HL-60 (cell line): ENCODE measurements around the gene NPB.

Source experiments
- DNase-seq, 2 experiments: peaks; one replicate each; pipeline ENCODE4 v3.0.0-alpha.2; 2010 to 2020; ENCODE audit warnings: low read depth in 1 of 2, low spot score in 1 of 2
- H3K27ac ChIP-seq: fragments of 250-450 bp; sonication (Bioruptor Pico); replicated peaks from 2 replicates; pipeline ENCODE4 v1.5.1; 2020; ENCODE audit warnings: mild to moderate bottlenecking, moderate library complexity
- H3K27me3 ChIP-seq: fragments of 250-450 bp; sonication (Bioruptor Pico); 2 replicates; pipeline ENCODE4 v1.5.1; 2021; ENCODE audit warnings: mild to moderate bottlenecking, moderate library complexity; ENCODE audit not compliant: insufficient read depth, poor library complexity, severe bottlenecking
- H3K4me3 ChIP-seq: replicated peaks from 2 replicates; pipeline ENCODE4 v1.5.1; 2011; ENCODE audit warnings: mild to moderate bottlenecking, control low read depth, low read length; ENCODE audit not compliant: insufficient read depth
- CTCF ChIP-seq: IDR thresholded peaks from one replicate; pipeline ENCODE4 v1.5.1; 2011; ENCODE audit warnings: low read length, control low read depth, inconsistent platforms; ENCODE audit not compliant: insufficient read depth
- GABPA ChIP-seq: IDR thresholded peaks from 2 replicates; pipeline ENCODE4 v1.6.1; 2012; ENCODE audit warnings: low read depth
- POLR2AphosphoS5 ChIP-seq: IDR thresholded peaks from 2 replicates; pipeline ENCODE4 v1.6.1; 2012; ENCODE audit warnings: low read depth
- REST ChIP-seq: IDR thresholded peaks from 2 replicates; pipeline ENCODE4 v1.6.1; 2012; ENCODE audit warnings: low read depth; ENCODE audit not compliant: insufficient replicate concordance
- SPI1 ChIP-seq: IDR thresholded peaks from 2 replicates; pipeline ENCODE4 v1.6.1; 2012; ENCODE audit warnings: low read depth, mild to moderate bottlenecking, borderline replicate concordance

The NPB gene

GRCh38 chr17:81939881-81940385 is 37.9 kb downstream of the NPB start:
- Histone ChIP-seq H3K27ac (no peak overlapping the region), H3K4me3 (no peak overlapping the region), H3K27me3 (peaks cover 4% of the 10 kb centered on the region)
- TF ChIP-seq GABPA (no peak), CTCF (no peak), SPI1 (no peak), REST (no peak), POLR2AphosphoS5 (no peak)
- no peak for DNase-seq

- H3K4me3 ChIP-seq = no peak overlapping the region
- no peak for TF ChIP-seq REST
- TF ChIP-seq CTCF = no peak
- no peak for TF ChIP-seq POLR2AphosphoS5
- no peak for TF ChIP-seq GABPA
- no peak for TF ChIP-seq SPI1
- DNase-seq = no peak
- no peak overlapping the region for H3K27ac ChIP-seq
- peaks cover 4% of the 10 kb centered on the region for H3K27me3 ChIP-seq
Observed at GRCh38 chr17:81940538-81941483, 38.8 kb downstream of the NPB start.

GRCh38 chr17:81941484-81942166 is 39.6 kb downstream of the NPB start:
- TF ChIP-seq SPI1 = no peak
- no peak for TF ChIP-seq CTCF
- no peak for TF ChIP-seq POLR2AphosphoS5
- no peak for TF ChIP-seq GABPA
- TF ChIP-seq REST = no peak
- Histone ChIP-seq H3K27me3 (peaks cover 4% of the 10 kb centered on the region), H3K4me3 (no peak overlapping the region), H3K27ac (no peak overlapping the region)
- DNase-seq = no peak
